Measurements from ENCODE around the gene CTTNBP2NL. TPM values are rescaled to one million over a fixed set of nuclear protein-coding genes. Genes with fewer than 3 reads are reported as not detected.

CTTNBP2NL gene
- total RNA-seq, 1 experiment from 2014 or later: 32.2 TPM

GRCh38 chr1:112406771-112407170, 10.8 kb downstream of the CTTNBP2NL start:
- DNase-seq: no peak
- Histone ChIP-seq H3K4me2 (no peak overlapping the region), H2AFZ (no peak overlapping the region), H3K9me2 (ENCODE audit: insufficient read depth) (no peaks in the 10 kb centered on the region), H3K79me2 (ENCODE audit: low read depth) (peaks cover 84% of the 10 kb centered on the region), H3K27me3 (ENCODE audit: insufficient read depth, low read depth) (no peaks in the 10 kb centered on the region), H3K4me3 (no peak overlapping the region), H3K36me3 (ENCODE audit: low read depth) (peaks cover 21% of the 10 kb centered on the region; the same call in 1 of the 2 replicates), H3F3A (ENCODE audit: insufficient read depth, low read depth) (peaks cover 5% of the 10 kb centered on the region; the same call in 1 of the 2 replicates), H3K27ac (no peak overlapping the region), H3K4me1 (replicated peaks; ENCODE audit: insufficient read depth) (no peaks in the 10 kb centered on the region), H4K20me1 (ENCODE audit: insufficient read depth) (peaks cover 61% of the 10 kb centered on the region), H3K9me3 (ENCODE audit: insufficient read depth, low read depth) (no peaks in the 10 kb centered on the region)
- TF ChIP-seq, protein P1, sequence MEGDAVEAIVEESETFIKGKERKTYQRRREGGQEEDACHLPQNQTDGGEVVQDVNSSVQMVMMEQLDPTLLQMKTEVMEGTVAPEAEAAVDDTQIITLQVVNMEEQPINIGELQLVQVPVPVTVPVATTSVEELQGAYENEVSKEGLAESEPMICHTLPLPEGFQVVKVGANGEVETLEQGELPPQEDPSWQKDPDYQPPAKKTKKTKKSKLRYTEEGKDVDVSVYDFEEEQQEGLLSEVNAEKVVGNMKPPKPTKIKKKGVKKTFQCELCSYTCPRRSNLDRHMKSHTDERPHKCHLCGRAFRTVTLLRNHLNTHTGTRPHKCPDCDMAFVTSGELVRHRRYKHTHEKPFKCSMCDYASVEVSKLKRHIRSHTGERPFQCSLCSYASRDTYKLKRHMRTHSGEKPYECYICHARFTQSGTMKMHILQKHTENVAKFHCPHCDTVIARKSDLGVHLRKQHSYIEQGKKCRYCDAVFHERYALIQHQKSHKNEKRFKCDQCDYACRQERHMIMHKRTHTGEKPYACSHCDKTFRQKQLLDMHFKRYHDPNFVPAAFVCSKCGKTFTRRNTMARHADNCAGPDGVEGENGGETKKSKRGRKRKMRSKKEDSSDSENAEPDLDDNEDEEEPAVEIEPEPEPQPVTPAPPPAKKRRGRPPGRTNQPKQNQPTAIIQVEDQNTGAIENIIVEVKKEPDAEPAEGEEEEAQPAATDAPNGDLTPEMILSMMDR (conservative IDR thresholded peaks at IDR 0.05): no peak
- TF ChIP-seq EZH2 (IDR thresholded peaks at IDR 0.05; ENCODE audit: low read depth): no peak
- no TSS peak for BruUV-seq (replicated peaks)
- intact Hi-C loops (cut with micrococcal nuclease; ENCODE audit: unreplicated experiment): no loop called here
- POLR2A ChIA-PET (ENCODE audit: unreplicated experiment): no interaction called here
- CTCF ChIA-PET: no interaction called here

DNA sequence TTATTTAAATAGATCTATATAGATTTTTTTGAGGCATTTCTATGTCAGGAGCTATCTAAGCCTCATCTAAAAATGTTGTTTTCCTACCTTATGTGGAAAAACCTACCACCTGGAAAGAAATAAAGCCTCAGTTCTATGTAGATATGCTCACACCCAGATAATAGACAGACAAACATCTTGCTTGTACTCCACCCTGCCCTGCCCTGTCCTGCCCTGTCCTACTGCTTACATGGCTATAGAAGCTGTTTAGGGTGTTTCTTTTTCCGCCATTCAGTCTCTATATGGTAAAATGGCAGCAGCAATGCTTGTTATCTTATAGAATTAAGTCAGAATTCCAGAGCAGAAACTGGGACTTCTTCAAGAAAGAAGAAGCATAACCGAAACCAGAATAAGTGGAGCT, 13.4 kb downstream of the CTTNBP2NL start:
- ChIA-PET POLR2A (ENCODE audit: unreplicated experiment) (no interaction called here), CTCF (interaction anchor here (0.7 to 1.1 kb wide), 2 partner anchors 15 to 131 kb away, joined by 5 to 8 read pairs; no protein-coding TSS in a partner anchor)
- Histone ChIP-seq H4K20me1 (ENCODE audit: insufficient read depth) (peaks cover 49% of the 10 kb centered on the region), H3K79me2 (ENCODE audit: low read depth) (peaks cover 58% of the 10 kb centered on the region), H3K4me1 (replicated peaks; ENCODE audit: insufficient read depth) (no peaks in the 10 kb centered on the region), H3K9me3 (ENCODE audit: insufficient read depth, low read depth) (no peaks in the 10 kb centered on the region), H3F3A (ENCODE audit: insufficient read depth, low read depth) (peaks cover 5% of the 10 kb centered on the region), H3K4me3 (no peak overlapping the region), H2AFZ (no peak overlapping the region), H3K27ac (no peak overlapping the region), H3K36me3 (ENCODE audit: low read depth) (peaks cover 21% of the 10 kb centered on the region), H3K4me2 (no peak overlapping the region), H3K9me2 (ENCODE audit: insufficient read depth) (no peaks in the 10 kb centered on the region), H3K27me3 (ENCODE audit: insufficient read depth, low read depth) (no peaks in the 10 kb centered on the region)
- no peak for DNase-seq
- no TSS peak for BruUV-seq (replicated peaks)
- intact Hi-C loops (cut with micrococcal nuclease; ENCODE audit: unreplicated experiment): no loop called here
- no peak for TF ChIP-seq EZH2 (IDR thresholded peaks at IDR 0.05; ENCODE audit: low read depth)
- TF ChIP-seq, protein P1 (conservative IDR thresholded peaks at IDR 0.05): no peak

- CTCF ChIA-PET: interaction anchor here (0.7 to 1.1 kb wide), 4 partner anchors 10 to 633 kb away, joined by 3 to 4 read pairs (median 4); no protein-coding TSS in a partner anchor
- Histone ChIP-seq H3K27ac (no peak overlapping the region), H3K9me2 (ENCODE audit: insufficient read depth) (no peaks in the 10 kb centered on the region), H4K20me1 (ENCODE audit: insufficient read depth) (peaks cover 43% of the 10 kb centered on the region), H3K79me2 (ENCODE audit: low read depth) (peaks cover 46% of the 10 kb centered on the region), H3K4me3 (no peak overlapping the region), H3K4me2 (no peak overlapping the region), H3K27me3 (ENCODE audit: insufficient read depth, low read depth) (no peaks in the 10 kb centered on the region), H2AFZ (no peak overlapping the region), H3K4me1 (replicated peaks; ENCODE audit: insufficient read depth) (no peaks in the 10 kb centered on the region), H3K9me3 (ENCODE audit: insufficient read depth, low read depth) (no peaks in the 10 kb centered on the region), H3F3A (ENCODE audit: insufficient read depth, low read depth) (peaks cover 5% of the 10 kb centered on the region; the same call in 1 of the 2 replicates), H3K36me3 (ENCODE audit: low read depth) (peaks cover 32% of the 10 kb centered on the region)
- no TSS peak for BruUV-seq (replicated peaks)
- no peak for TF ChIP-seq EZH2 (IDR thresholded peaks at IDR 0.05; ENCODE audit: low read depth)
- TF ChIP-seq, protein P1 (conservative IDR thresholded peaks at IDR 0.05): no peak
- POLR2A ChIA-PET (ENCODE audit: unreplicated experiment): no interaction called here
- intact Hi-C loops (cut with micrococcal nuclease; ENCODE audit: unreplicated experiment): no loop called here
- DNase-seq: no peak
Observed at GRCh38 chr1:112410673-112411072, 14.7 kb downstream of the CTTNBP2NL start.

Data from PC-9 (cell line).